Esophagus (tissue), 2 donors: ENCODE data around the gene E2F1. TPM values are rescaled to one million over a fixed set of nuclear protein-coding genes. Genes with fewer than 3 reads are reported as not detected.

Experiments used
- H3K27ac ChIP-seq, 2 donors: one replicate each; pipeline ENCODE4 v1.5.1; 2013; ENCODE audit warnings: low read depth in 2 of 2, mild to moderate bottlenecking in 2 of 2, inconsistent platforms in 1 of 2, low read length in 1 of 2, moderate library complexity in 1 of 2
- H3K27me3 ChIP-seq, 2 donors: one replicate each; pipeline ENCODE4 v1.6.1; 2013; ENCODE audit warnings: low read length in 2 of 2, control low read depth in 1 of 2, mild to moderate bottlenecking in 1 of 2; ENCODE audit not compliant: insufficient read depth in 2 of 2, control insufficient read depth in 1 of 2
- H3K36me3 ChIP-seq, 2 donors: one replicate each; pipeline ENCODE4 v1.6.1; 2013; ENCODE audit warnings: low read length in 1 of 2; ENCODE audit not compliant: control insufficient read depth in 2 of 2, insufficient read depth in 2 of 2
- H3K4me1 ChIP-seq, 2 donors: one replicate each; pipeline ENCODE4 v1.6.1; 2013; ENCODE audit warnings: low read length in 1 of 2; ENCODE audit not compliant: control insufficient read depth in 2 of 2, insufficient read depth in 2 of 2
- H3K4me3 ChIP-seq, 2 donors: one replicate each; pipeline ENCODE4 v1.5.1; 2013; ENCODE audit warnings: low read length in 2 of 2, mild to moderate bottlenecking in 2 of 2, low read depth in 1 of 2, moderate library complexity in 1 of 2
- H3K9me3 ChIP-seq, 2 donors: one replicate each; pipeline ENCODE4 v1.6.1; 2013; ENCODE audit warnings: mild to moderate bottlenecking in 2 of 2, low read depth in 1 of 2, low read length in 1 of 2, moderate library complexity in 1 of 2; ENCODE audit not compliant: control insufficient read depth in 2 of 2, insufficient read depth in 1 of 2
- WGBS, 2 donors: extraction: QIAGEN DNeasy Blood & Tissue Kit; methylation state at CpG; one replicate each; pipeline ENCODE4 v1.1.7; 2013; 5-methylcytosine and 5-hydroxymethylcytosine counted together
- polyA plus RNA-seq, 2 donors: library from polyadenylated mRNA; stranded (reverse); fragments of 200-250 nt; gene quantifications; one replicate each; pipeline ENCODE4 v1.2.3, GENCODE V29; 2013
- donor health status: healthy with polysubstance abuse.
- donor health status: Bipolar disorder and iron deficiency.

E2F1 gene
- polyA plus RNA-seq, 2 donors, result 6.4 to 6.7 TPM

GRCh38 chr20:33653900-33654596, 32.1 kb downstream of the E2F1 start:
- peaks cover 4 to 5% of the 10 kb centered on the region in 2 donors for H3K36me3 ChIP-seq
- peaks cover 15 to 32% of the 10 kb centered on the region in 2 donors for H3K4me1 ChIP-seq
- WGBS, 2 donors, result 60 to 61% methylated on average over 11 of the region's 11 CpGs
- H3K4me3 ChIP-seq, result no peak overlapping the region
- H3K9me3 ChIP-seq, result no peaks in the 10 kb centered on the region
- H3K27ac ChIP-seq, result peak overlapping the region; percentile 50 to 68
- no peaks in the 10 kb centered on the region for H3K27me3 ChIP-seq

DNA sequence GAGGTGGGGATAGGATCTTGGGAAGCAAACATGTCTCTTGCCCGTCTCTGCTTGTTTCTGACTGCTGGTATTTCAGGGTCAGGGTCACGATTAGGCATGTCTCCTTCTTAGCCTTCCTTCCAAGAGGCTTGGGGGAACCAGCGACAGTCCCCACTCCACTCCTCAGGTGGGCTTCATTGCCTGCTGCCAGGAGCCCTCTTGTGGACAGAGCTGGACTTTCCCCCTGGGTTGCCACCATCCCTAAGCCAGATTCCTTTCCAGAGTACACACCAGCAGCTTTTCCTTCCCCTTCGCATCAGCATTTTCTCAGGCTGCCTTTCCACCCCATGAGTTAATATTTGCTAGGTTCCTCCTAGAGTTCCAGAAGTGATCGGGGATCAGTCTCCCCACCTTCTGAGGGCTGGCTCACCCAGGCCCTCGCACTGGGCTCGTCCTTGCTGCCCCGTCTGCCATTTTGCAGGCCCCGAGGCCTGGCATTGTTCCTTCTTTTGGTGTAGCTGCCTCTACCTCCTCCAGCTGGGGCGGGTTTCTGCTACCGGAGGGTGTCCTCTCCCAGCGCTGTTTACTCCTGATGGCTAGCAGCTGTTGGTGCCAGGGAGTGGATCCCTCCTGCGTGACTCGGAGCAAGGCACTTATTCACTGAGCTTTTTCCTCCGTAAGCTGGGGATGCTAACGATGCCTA, 32.8 kb downstream of the E2F1 start:
- Histone ChIP-seq H3K4me1 (peaks cover 18 to 37% of the 10 kb centered on the region in 2 donors), H3K4me3 (no peak overlapping the region), H3K27ac (peak overlapping the region; percentile 50 to 68), H3K27me3 (no peaks in the 10 kb centered on the region), H3K9me3 (no peaks in the 10 kb centered on the region), H3K36me3 (peaks cover 0 to 4% of the 10 kb centered on the region in 2 donors)
- 31 to 38% methylated on average over 16 of the region's 16 CpGs for WGBS, 2 donors

DNA sequence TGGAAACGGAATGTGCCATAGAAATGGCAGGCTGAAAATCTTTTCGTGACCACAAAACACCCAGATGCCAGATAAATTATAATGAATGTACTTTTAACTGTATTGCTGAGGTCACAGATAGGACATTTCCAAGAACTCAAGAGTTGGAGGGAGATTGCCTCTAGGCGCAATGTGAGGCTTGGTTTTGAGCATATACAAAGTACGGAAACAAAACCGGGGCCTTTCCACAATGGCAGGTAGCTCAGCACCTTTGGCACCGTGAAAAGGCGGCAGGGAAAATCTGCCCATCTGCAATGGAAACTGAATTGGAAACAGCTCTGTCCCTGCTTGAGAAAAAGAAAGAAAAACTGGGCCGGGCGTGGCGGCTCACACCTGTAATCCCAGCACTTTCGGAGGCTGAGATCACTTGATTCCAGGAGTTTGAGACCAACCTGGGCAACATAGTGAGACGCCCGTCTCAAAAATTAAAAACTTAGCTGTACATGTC, 34.6 kb downstream of the E2F1 start:
- H3K27me3 ChIP-seq, result no peaks in the 10 kb centered on the region
- WGBS, 2 donors, result 47 to 49% methylated on average over 13 of the region's 13 CpGs
- H3K36me3 ChIP-seq, result no peaks in the 10 kb centered on the region
- H3K4me1 ChIP-seq, result peaks cover 20 to 47% of the 10 kb centered on the region in 2 donors
- no peak overlapping the region for H3K4me3 ChIP-seq
- peak overlapping the region; percentile 63 to 89 for H3K27ac ChIP-seq
- H3K9me3 ChIP-seq, result no peaks in the 10 kb centered on the region

DNA sequence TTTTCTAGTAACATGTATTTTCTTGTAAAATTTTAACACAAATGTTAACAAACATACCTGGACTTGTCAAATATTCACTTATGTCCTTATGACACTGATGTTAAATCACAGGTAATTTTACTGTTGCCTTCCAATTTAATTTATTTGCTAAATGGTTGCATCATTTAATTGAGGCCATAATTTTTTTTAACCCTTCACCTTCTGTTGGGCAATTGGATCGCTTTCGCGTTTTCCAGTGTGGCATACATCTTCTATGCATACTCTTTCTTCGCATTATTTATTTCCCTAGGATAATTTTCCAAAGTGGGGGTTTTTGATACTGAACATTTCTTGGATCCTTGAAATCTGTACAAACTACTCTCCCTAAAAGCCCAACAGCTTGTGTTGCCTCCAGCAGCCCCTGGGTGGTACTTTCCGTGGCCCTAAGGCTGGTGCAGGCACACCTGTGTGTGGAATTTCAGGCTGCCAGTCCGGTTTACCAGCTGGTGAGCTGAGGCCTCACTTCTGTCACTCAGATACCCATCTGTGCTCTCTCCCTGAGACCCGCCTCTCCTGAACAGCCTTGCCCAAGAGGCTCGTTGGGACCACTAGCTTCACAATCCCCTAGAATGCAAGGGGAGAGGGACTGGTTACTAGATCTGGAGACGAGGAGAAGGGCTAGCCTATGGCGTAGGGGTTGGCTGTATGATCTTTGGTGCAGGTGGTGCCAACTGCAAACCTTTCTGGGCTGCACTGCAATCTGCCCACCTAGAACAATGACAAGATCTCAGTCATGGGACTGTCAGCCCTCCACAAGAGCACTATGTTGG, 35.2 kb downstream of the E2F1 start:
- Histone ChIP-seq H3K9me3 (no peaks in the 10 kb centered on the region), H3K4me3 (no peak overlapping the region), H3K4me1 (peaks cover 22 to 47% of the 10 kb centered on the region in 2 donors), H3K27ac (peak overlapping the region; percentile 63 to 89), H3K36me3 (no peaks in the 10 kb centered on the region), H3K27me3 (no peaks in the 10 kb centered on the region)
- WGBS, 2 donors, result 59 to 60% methylated on average over 10 of the region's 10 CpGs

GRCh38 chr20:33650111-33650752, 36.0 kb downstream of the E2F1 start:
- WGBS, 2 donors, result 69 to 73% methylated on average over 11 of the region's 11 CpGs
- no peaks in the 10 kb centered on the region for H3K36me3 ChIP-seq

GRCh38 chr20:33649201-33649681, 36.9 kb downstream of the E2F1 start:
- H3K9me3 ChIP-seq, result no peaks in the 10 kb centered on the region
- 49 to 63% methylated on average over 19 of the region's 19 CpGs for WGBS, 2 donors
- H3K36me3 ChIP-seq, result peaks cover 0 to 8% of the 10 kb centered on the region in 2 donors
- no peaks in the 10 kb centered on the region for H3K27me3 ChIP-seq
- peaks cover 22 to 38% of the 10 kb centered on the region in 2 donors for H3K4me1 ChIP-seq
- no peak overlapping the region for H3K4me3 ChIP-seq
- peak overlapping the region; percentile 62 to 90 for H3K27ac ChIP-seq

More at GRCh38 chr20:33650111-33650752, 36.0 kb downstream of the E2F1 start:
- Histone ChIP-seq H3K4me1 (peaks cover 22 to 47% of the 10 kb centered on the region in 2 donors), H3K4me3 (no peak overlapping the region), H3K27me3 (no peaks in the 10 kb centered on the region), H3K27ac (peak overlapping the region in 1 of 2 donors; percentile 8), H3K9me3 (no peaks in the 10 kb centered on the region)

DNA sequence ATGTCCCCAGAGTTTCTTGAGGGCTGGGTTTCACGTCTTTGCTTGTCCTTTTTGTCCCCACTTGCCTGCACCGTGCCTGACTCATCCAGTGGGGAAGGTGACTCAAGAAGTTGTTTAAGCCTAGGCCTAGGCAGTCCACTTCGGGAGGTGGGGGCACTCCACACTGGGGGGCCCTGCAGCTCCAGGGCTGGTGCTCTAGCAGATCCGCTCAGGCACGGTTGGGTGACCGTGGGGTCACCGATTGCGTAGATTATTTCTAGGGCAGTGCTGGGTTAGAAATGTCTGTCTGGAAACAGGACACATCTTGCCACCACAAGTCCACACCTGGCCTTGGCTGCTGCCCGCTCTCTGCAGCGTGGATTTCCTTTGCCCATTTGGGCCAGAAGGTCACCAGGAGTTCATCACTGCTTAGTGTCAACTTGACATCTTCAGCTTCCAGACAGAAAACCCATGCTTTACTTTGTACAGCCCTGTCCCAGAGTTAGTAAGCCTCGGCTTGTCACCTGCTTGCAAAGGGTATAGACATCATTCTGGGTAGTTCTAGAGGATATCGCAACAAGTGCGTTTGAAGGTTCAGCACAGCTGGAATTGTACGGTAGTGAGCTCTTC, 37.7 kb downstream of the E2F1 start:
- H3K27me3 ChIP-seq, result no peaks in the 10 kb centered on the region
- H3K4me1 ChIP-seq, result peaks cover 21 to 31% of the 10 kb centered on the region in 2 donors
- no peaks in the 10 kb centered on the region for H3K9me3 ChIP-seq
- 55 to 72% methylated on average over 14 of the region's 14 CpGs for WGBS, 2 donors
- H3K36me3 ChIP-seq, result peaks cover 0 to 10% of the 10 kb centered on the region in 2 donors
- H3K4me3 ChIP-seq, result no peak overlapping the region
- peak overlapping the region; percentile 87 to 90 for H3K27ac ChIP-seq

GRCh38 chr20:33647603-33648395, 38.4 kb downstream of the E2F1 start:
- WGBS, 2 donors, result 48 to 52% methylated on average over 11 of the region's 11 CpGs
- Histone ChIP-seq H3K36me3 (peaks cover 0 to 10% of the 10 kb centered on the region in 2 donors), H3K27ac (peak overlapping the region; percentile 87 to 90), H3K27me3 (no peaks in the 10 kb centered on the region), H3K9me3 (no peaks in the 10 kb centered on the region), H3K4me3 (no peak overlapping the region), H3K4me1 (peaks cover 17 to 29% of the 10 kb centered on the region in 2 donors)
